Measurements from ENCODE around the gene EFCAB8. TPM values are rescaled to one million over a fixed set of nuclear protein-coding genes. Genes with fewer than 3 reads are reported as not detected.
A peak's percentile ranks its signal among the peaks of the same experiment; 100 is the strongest.

EFCAB8 gene
- total RNA-seq, 6 experiments from 2014 or later = 0.17 to 0.22 (median 0.20) TPM; not detected in 2

DNA sequence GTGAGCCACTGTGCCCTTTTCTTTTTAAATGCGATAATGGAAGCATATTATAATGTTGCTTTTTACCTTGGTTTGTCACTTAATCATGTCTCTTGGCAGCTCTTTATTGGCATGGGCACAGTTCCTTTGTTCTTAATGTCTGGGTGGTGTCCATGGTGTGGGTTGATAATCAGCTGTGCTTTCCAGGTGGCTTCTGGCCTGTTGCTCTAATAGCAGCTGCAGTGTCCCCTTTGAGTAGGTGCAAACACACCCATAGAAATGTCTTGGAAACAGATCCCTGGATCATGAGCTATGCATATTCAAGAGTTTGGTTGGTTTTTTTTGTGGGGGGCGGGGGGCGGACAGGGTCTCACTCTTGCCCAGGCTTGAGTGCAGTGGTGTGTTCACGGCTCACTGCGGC is 29.9 kb downstream of the EFCAB8 start:
- ATAC-seq = no peak
- Histone ChIP-seq H3K9me3 (no peaks in the 10 kb centered on the region), H3K27ac (no peak overlapping the region), H3K4me3 (no peak overlapping the region), H3K27me3 (no peaks in the 10 kb centered on the region), H3K36me3 (no peaks in the 10 kb centered on the region), H3K4me1 (no peaks in the 10 kb centered on the region)
- TF ChIP-seq POLR2A (IDR thresholded peaks at IDR 0.05) = no peak
- WGBS (ENCODE audit: insufficient coverage, low coverage, low lambda C conversion rate, missing lambda C conversion rate) = 98% methylated on average over 5 of the region's 5 CpGs
- DNase-seq = no peak
- intact Hi-C loops (cut with DNase I) = no loop called here

DNA sequence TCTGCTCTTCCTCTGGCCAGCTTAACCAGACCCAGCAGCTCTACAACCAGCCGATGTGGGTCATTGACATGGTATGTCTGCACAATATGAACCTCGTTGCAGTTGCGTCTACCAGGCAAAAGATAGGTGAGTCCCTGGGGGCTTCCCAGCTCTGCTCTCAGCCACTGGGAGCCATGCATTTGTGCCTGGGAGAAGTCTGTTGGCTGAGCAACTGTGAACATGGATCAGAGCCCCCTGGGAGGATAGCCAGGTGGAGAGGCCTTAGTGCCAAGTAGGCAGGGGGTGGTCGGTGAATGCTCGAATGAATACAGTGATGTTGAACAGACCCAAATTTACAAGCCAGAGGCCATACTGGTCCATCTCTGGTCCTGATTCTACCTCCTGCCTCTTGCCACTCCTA is 30.6 kb downstream of the EFCAB8 start:
- no peak for ATAC-seq
- Histone ChIP-seq H3K4me3 (no peak overlapping the region), H3K36me3 (no peaks in the 10 kb centered on the region), H3K9me3 (no peaks in the 10 kb centered on the region), H3K27ac (no peak overlapping the region), H3K4me1 (no peaks in the 10 kb centered on the region), H3K27me3 (no peaks in the 10 kb centered on the region)
- no peak for DNase-seq
- no peak for TF ChIP-seq POLR2A (IDR thresholded peaks at IDR 0.05)
- TF ChIP-seq, protein P1, sequence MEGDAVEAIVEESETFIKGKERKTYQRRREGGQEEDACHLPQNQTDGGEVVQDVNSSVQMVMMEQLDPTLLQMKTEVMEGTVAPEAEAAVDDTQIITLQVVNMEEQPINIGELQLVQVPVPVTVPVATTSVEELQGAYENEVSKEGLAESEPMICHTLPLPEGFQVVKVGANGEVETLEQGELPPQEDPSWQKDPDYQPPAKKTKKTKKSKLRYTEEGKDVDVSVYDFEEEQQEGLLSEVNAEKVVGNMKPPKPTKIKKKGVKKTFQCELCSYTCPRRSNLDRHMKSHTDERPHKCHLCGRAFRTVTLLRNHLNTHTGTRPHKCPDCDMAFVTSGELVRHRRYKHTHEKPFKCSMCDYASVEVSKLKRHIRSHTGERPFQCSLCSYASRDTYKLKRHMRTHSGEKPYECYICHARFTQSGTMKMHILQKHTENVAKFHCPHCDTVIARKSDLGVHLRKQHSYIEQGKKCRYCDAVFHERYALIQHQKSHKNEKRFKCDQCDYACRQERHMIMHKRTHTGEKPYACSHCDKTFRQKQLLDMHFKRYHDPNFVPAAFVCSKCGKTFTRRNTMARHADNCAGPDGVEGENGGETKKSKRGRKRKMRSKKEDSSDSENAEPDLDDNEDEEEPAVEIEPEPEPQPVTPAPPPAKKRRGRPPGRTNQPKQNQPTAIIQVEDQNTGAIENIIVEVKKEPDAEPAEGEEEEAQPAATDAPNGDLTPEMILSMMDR (IDR thresholded peaks at IDR 0.05) = no peak
- intact Hi-C loops (cut with DNase I) = no loop called here
- 67% methylated on average over 1 of the region's 5 CpGs for WGBS (ENCODE audit: insufficient coverage, low coverage, low lambda C conversion rate, missing lambda C conversion rate)

- no peak overlapping the region for H3K4me3 ChIP-seq
- DNase-seq = no peak
- H3K36me3 ChIP-seq = no peaks in the 10 kb centered on the region
- 83% methylated on average over 2 of the region's 8 CpGs for WGBS (ENCODE audit: insufficient coverage, low coverage, low lambda C conversion rate, missing lambda C conversion rate)
- no peaks in the 10 kb centered on the region for H3K27me3 ChIP-seq
- no peak for TF ChIP-seq POLR2A (IDR thresholded peaks at IDR 0.05)
- TF ChIP-seq, protein P1 (IDR thresholded peaks at IDR 0.05) = no peak
- no peaks in the 10 kb centered on the region for H3K9me3 ChIP-seq
- ATAC-seq = no peak
- H3K27ac ChIP-seq = no peak overlapping the region
- intact Hi-C loops (cut with DNase I) = no loop called here
- H3K4me1 ChIP-seq = no peaks in the 10 kb centered on the region
Observed at GRCh38 chr20:32891491-32891890, 32.8 kb downstream of the EFCAB8 start.

DNA sequence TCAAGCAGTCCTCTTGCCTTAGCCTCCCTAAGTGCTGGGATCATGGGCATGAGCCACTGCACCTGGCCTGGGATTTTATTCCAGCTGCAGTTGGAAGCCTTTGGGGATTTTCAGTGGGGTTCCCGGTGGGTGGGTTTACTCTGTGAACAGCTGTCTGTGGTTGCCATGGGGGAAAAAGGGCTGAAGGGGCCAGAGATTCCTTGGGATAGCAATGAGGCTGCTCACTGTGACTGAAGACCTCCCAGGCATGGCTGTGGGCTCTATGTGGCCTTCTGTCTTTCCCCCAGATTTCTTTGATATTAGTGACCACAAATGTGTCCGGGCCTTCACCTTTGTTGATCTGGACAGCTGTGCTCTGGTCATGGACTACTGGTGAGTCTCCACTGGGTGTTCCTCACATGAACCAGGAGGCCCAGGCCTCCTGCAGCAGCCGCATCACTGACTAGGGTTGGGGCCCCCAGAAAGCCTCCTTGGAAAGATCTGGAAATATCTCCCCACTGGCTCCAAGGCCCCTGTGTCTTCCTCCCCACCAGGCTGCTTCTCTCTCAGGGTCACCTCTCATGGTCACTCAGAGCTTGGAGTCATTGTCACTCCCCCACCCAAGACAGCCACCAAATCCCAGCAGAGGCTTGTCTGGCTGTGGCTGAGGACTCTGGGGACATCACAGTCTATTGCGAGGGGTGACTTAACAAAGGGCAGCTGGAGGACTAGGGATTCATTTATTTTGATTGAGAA is 33.4 kb downstream of the EFCAB8 start:
- intact Hi-C loops (cut with DNase I) = no loop called here
- TF ChIP-seq, protein P1 (IDR thresholded peaks at IDR 0.05) = no peak
- no peak for TF ChIP-seq POLR2A (IDR thresholded peaks at IDR 0.05)
- no peak for DNase-seq
- no peak overlapping the region for H3K4me3 ChIP-seq
- WGBS (ENCODE audit: insufficient coverage, low coverage, low lambda C conversion rate, missing lambda C conversion rate) = 67% methylated on average over 1 of the region's 4 CpGs
- H3K9me3 ChIP-seq = no peaks in the 10 kb centered on the region
- H3K27me3 ChIP-seq = no peaks in the 10 kb centered on the region
- no peak for ATAC-seq
- H3K36me3 ChIP-seq = no peaks in the 10 kb centered on the region
- no peak overlapping the region for H3K27ac ChIP-seq
- H3K4me1 ChIP-seq = no peaks in the 10 kb centered on the region

DNA sequence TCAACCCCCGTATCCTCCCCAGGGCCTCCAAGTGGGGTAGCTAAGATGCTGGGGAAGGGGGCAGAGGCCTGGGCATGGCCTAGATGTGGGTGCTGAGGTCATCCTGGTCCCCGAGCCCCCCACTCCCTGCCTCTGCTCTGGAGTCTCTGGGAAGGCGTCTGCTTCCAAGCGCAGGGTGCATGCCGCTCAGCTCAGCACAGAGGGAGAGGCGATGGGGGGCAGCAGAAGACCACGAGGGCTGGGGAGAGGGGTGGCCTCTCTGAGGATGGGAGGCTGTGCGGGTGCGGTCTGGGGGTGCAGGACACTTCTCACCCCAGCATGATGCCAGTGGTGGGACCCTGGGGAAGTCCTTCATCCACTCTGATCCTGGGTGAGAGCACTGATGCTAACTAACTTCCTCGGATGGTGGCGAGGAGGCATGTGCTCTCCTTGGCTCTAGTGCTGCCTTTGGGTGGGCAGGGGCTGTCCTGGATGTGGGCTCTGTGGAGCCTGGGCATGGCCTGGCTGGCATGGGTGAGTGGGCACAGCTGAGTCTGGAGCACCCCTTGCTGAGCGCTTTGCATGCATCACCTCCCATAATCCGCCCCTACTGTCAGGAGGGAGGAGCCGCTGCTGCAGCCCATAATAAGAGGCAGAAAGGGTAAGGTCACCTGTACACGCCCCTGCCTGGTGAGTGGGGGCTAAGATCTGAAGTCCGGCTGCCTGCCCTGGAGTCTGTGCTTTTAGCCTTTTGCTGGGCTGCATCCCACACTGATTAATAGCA is 34.7 kb downstream of the EFCAB8 start:
- WGBS (ENCODE audit: insufficient coverage, low coverage, low lambda C conversion rate, missing lambda C conversion rate) = 80% methylated on average over 3 of the region's 16 CpGs
- no peak for DNase-seq
- TF ChIP-seq, protein P1 (IDR thresholded peaks at IDR 0.05) = no peak
- TF ChIP-seq POLR2A (IDR thresholded peaks at IDR 0.05) = no peak

More for the DNA sequence above, 34.7 kb downstream of the EFCAB8 start:
- Histone ChIP-seq H3K9me3 (no peaks in the 10 kb centered on the region), H3K4me3 (no peak overlapping the region), H3K36me3 (no peaks in the 10 kb centered on the region), H3K27ac (no peak overlapping the region), H3K4me1 (no peaks in the 10 kb centered on the region), H3K27me3 (no peaks in the 10 kb centered on the region)
- peak in 1 of 4 donors; percentile 14 for ATAC-seq
- intact Hi-C loops (cut with DNase I) = no loop called here
